Thyroid gland (tissue), 4 donors: Measurements from ENCODE around the gene KRTAP3-2. TPM values are rescaled to one million over a fixed set of nuclear protein-coding genes. Genes with fewer than 3 reads are reported as not detected.
"Not testable (repeated sequence)": the region's sequence is repeated elsewhere in the genome, so short reads cannot be mapped to it uniquely, and the experiment has no call there.

Experiments
- DNase-seq, 2 donors: peaks; one replicate each; pipeline ENCODE4 v3.0.0-alpha.2; 2019
- H3K27ac ChIP-seq, 3 donors: fragments of 200-600 bp; sonication (generic); 1 replicate in 2 of 3; 2 replicates in 1 of 3; pipeline ENCODE4 v1.5.1; 2016 to 2019; ENCODE audit warnings: mild to moderate bottlenecking in 1 of 3, moderate library complexity in 1 of 3
- H3K27me3 ChIP-seq: fragments of 200-600 bp; sonication (generic); one replicate; pipeline ENCODE4 v1.5.1; 2019
- H3K36me3 ChIP-seq, 2 donors: fragments of 200-600 bp; sonication (generic); one replicate each; pipeline ENCODE4 v1.5.1; 2016 to 2019
- H3K4me1 ChIP-seq, 2 donors: fragments of 200-600 bp; sonication (generic); one replicate each; pipeline ENCODE4 v1.5.1; 2017 to 2019
- H3K4me3 ChIP-seq, 3 donors: fragments of 200-600 bp; sonication (generic); replicated peaks in 1 of 3; 1 replicate in 2 of 3; 2 replicates in 1 of 3; pipeline ENCODE4 v1.5.1; 2016; ENCODE audit warnings: mild to moderate bottlenecking in 1 of 3
- H3K9me3 ChIP-seq: fragments of 200-600 bp; sonication (generic); one replicate; pipeline ENCODE4 v1.5.1; 2017
- CTCF ChIP-seq, 6 experiments: fragments of 200-600 bp in 3 of 6; fragments of 450-650 bp in 3 of 6; sonication (generic) in 3 of 6; IDR thresholded peaks; one replicate each; pipeline ENCODE4 v1.5.1; 2016 to 2019; ENCODE audit warnings: antibody characterized with exemption in 6 of 6, mild to moderate bottlenecking in 2 of 6, inconsistent platforms in 1 of 6, moderate library complexity in 1 of 6
- POLR2A ChIP-seq, 2 donors: fragments of 450-650 bp; IDR thresholded peaks; one replicate each; pipeline ENCODE4 v1.6.1; 2017; ENCODE audit warnings: antibody characterized with exemption in 2 of 2, mild to moderate bottlenecking in 2 of 2, moderate library complexity in 1 of 2
- WGBS, 2 donors: methylation state at CpG; one replicate each; pipeline ENCODE4 v1.1.5; 2017; 5-methylcytosine and 5-hydroxymethylcytosine counted together
- intact Hi-C: fragments of 100-400 bp; cut with DNase I; formaldehyde crosslinking; loops from one replicate; pipeline ENCODE4 v1.15.1; 2023
- total RNA-seq, 4 donors: library from RNA; depleted of rRNA; stranded (reverse); fragments of >200 nt; gene quantifications; one replicate each; pipeline ENCODE4 v1.2.3, GENCODE V29; 2016

KRTAP3-2 gene
- not detected for total RNA-seq

GRCh38 chr17:40999563-40999962 lies at the start of gene KRTAP3-2:
TSS of gene KRTAP3-2 (minus strand) at chr17:40999906. CDS start at chr17:40999853, 53 bp downstream.
- H3K9me3 ChIP-seq, H3K27ac ChIP-seq, H3K36me3 ChIP-seq, H3K4me3 ChIP-seq, DNase-seq, H3K27me3 ChIP-seq, intact Hi-C loops: not testable (repeated sequence)
- peaks cover 0 to 10% of the 10 kb centered on the region in 2 donors for H3K4me1 ChIP-seq
- 90 to 94% methylated on average over 6 of the region's 6 CpGs for WGBS, 2 donors

GRCh38 chr17:41049110-41049509 lies 49.4 kb upstream of the KRTAP3-2 start:
- WGBS, 2 donors, result 16 to 22% methylated on average over 2 of the region's 2 CpGs
- Histone ChIP-seq H3K9me3 (no peaks in the 10 kb centered on the region), H3K4me1 (no peaks in the 10 kb centered on the region), H3K27me3 (no peaks in the 10 kb centered on the region), H3K36me3 (no peaks in the 10 kb centered on the region), H3K27ac (no peak overlapping the region), H3K4me3 (no peak overlapping the region)
- DNase-seq, result no peak
- TF ChIP-seq POLR2A (IDR thresholded peaks at IDR 0.05), result no peak
- TF ChIP-seq CTCF (IDR thresholded peaks at IDR 0.05), result no peak
- intact Hi-C loops, result no loop called here

DNA sequence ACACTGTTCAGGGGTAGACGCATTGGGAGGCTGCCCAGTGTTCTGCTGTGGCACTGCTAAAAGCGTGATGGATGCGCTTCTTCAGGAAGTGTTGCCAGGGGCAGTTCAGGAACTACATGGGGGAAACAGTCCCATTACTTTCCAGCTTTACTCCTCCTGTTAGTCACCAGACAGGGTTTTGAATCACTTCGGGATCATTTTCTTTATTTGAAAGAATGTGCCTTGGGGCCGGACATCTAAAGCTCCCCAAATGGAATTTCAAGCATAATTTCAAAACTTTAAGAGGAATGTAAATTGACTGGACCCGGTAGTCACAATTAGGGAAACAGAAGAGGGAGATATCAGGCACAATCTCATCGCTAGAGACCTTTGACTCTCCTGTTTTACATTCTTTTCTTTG lies 48.7 kb upstream of the KRTAP3-2 start:
- Histone ChIP-seq H3K9me3 (no peaks in the 10 kb centered on the region), H3K27me3 (no peaks in the 10 kb centered on the region), H3K36me3 (no peaks in the 10 kb centered on the region), H3K27ac (no peak overlapping the region), H3K4me1 (no peaks in the 10 kb centered on the region), H3K4me3 (no peak overlapping the region)
- TF ChIP-seq POLR2A (IDR thresholded peaks at IDR 0.05) (no peak), CTCF (IDR thresholded peaks at IDR 0.05) (no peak)
- 65 to 66% methylated on average over 7 of the region's 7 CpGs for WGBS, 2 donors
- no peak for DNase-seq
- intact Hi-C loops, result no loop called here

DNA sequence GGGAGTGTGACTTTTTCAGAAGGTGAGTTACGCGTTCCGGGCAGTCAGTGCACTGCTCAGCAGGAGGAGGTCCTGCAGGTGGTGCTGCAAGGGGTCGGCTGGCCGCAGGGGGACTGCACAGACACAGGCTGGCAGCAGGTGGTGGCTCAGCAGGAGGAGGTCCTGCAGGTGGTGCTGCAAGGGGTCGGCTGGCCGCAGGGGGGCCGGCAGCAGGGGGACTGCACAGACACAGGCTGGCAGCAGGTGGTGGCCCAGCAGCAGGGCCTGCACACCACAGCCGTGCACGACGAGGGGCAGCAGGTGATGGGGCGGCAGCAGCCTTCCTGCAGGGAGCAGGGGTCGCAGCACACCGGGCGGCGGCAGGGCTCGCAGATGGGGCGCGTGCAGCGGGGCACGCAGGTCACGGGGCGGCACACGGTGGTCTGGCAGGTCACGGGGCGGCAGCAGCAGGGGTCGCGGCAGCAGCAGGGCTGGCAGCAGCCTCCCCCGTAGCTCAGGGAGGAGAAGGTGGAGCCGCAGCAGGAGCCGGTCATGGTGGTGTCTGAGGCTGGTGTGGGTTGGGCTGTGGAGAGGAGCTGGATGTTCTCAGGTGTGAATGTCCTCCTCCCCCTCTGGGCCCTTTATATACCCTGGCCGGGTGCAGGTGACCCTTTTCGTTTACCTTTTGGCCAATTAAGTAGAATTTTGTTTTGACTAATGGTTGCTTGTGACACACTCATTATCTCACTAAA lies 47.2 kb upstream of the KRTAP3-2 start, which contains the start of gene KRTAP2-1:
Gene KRTAP2-1 (minus strand): TSS at position 582 of the 731 bp plus-strand sequence. CDS start 49 bp downstream, at position 533.
- not testable (repeated sequence) for H3K4me1 ChIP-seq
- WGBS, 2 donors, result 36 to 44% methylated on average over 8 of the region's 33 CpGs

DNA sequence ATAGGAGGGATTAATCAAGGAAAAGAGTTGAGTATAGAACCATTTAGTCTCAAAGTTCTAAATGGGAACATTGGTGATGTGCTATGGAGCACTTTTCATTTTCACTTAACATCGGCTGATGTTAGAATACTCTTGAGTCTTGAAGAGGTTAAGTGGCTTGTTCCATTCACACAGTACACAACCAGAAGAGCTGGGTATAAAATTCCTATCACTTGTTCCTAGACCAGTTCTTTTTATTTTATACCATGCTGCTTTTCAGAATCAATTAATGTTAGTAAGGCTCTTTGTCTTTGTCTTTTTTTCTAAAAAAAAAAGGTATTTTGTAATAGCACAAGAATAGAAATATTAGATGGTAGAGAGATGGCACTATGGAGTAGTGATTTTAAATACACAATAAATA lies 43.2 kb upstream of the KRTAP3-2 start:
- no peaks in the 10 kb centered on the region for H3K9me3 ChIP-seq
- 77 to 83% methylated on average over 1 of the region's 1 CpG for WGBS, 2 donors
- no peak overlapping the region for H3K27ac ChIP-seq
- TF ChIP-seq CTCF (IDR thresholded peaks at IDR 0.05) (no peak), POLR2A (IDR thresholded peaks at IDR 0.05) (no peak)
- H3K27me3 ChIP-seq, result no peaks in the 10 kb centered on the region
- no peak overlapping the region for H3K4me3 ChIP-seq
- intact Hi-C loops, result no loop called here
- H3K36me3 ChIP-seq, result no peaks in the 10 kb centered on the region
- no peaks in the 10 kb centered on the region for H3K4me1 ChIP-seq
- DNase-seq, result no peak

More for the DNA sequence above, 47.2 kb upstream of the KRTAP3-2 start, which contains the start of gene KRTAP2-1:
- intact Hi-C loops, H3K27ac ChIP-seq, H3K4me3 ChIP-seq, H3K27me3 ChIP-seq, H3K9me3 ChIP-seq, H3K36me3 ChIP-seq, DNase-seq: not testable (repeated sequence)

GRCh38 chr17:41040783-41041571 lies 41.3 kb upstream of the KRTAP3-2 start, which contains the start of gene KRTAP1-1:
TSS of gene KRTAP1-1 (minus strand) at chr17:41041450. CDS start at chr17:41041397, 53 bp downstream.
- intact Hi-C loops, H3K4me1 ChIP-seq, H3K9me3 ChIP-seq, H3K36me3 ChIP-seq, DNase-seq, H3K27me3 ChIP-seq, H3K27ac ChIP-seq, H3K4me3 ChIP-seq: not testable (repeated sequence)
- WGBS, 2 donors, result 77 to 84% methylated on average over 3 to 12 of the region's 14 CpGs
